Fibroblast of peridontal ligament (primary cell): ENCODE results near the gene TWF2.
A peak's percentile ranks its signal among the peaks of the same experiment; 100 is the strongest.

Source experiments
- DNase-seq: peaks from one replicate; pipeline ENCODE4 v3.0.0-alpha.2; 2010; ENCODE audit errors: extremely low read depth

TWF2 gene

GRCh38 chr3:52257911-52258310, 19.0 kb upstream of the TWF2 start:
- DNase-seq = no peak

GRCh38 chr3:52256622-52257021, 17.7 kb upstream of the TWF2 start:
- DNase-seq = no peak

GRCh38 chr3:52256159-52256558, 17.2 kb upstream of the TWF2 start:
- DNase-seq = no peak

GRCh38 chr3:52254608-52255007, 15.7 kb upstream of the TWF2 start:
- no peak for DNase-seq

GRCh38 chr3:52253314-52254304, 14.7 kb upstream of the TWF2 start:
- no peak for DNase-seq

GRCh38 chr3:52250122-52250521, 11.2 kb upstream of the TWF2 start:
- DNase-seq = no peak

GRCh38 chr3:52249683-52250082, 10.7 kb upstream of the TWF2 start:
- no peak for DNase-seq

GRCh38 chr3:52248816-52249547, 10.0 kb upstream of the TWF2 start:
- DNase-seq = no peak

GRCh38 chr3:52248165-52248541, 9.2 kb upstream of the TWF2 start:
- no peak for DNase-seq

GRCh38 chr3:52247409-52248164, 8.6 kb upstream of the TWF2 start:
- DNase-seq = no peak

- DNase-seq = no peak
Observed at GRCh38 chr3:52246728-52247408, 7.9 kb upstream of the TWF2 start.

GRCh38 chr3:52246264-52246620, 7.3 kb upstream of the TWF2 start:
- DNase-seq = no peak

GRCh38 chr3:52245322-52246263, 6.6 kb upstream of the TWF2 start, which contains the start of gene PPM1M:
TSS of gene PPM1M (plus strand) at chr3:52245759. CDS start at chr3:52245825, 66 bp downstream.
- DNase-seq = peak; percentile 30

- DNase-seq = no peak
Observed at GRCh38 chr3:52243791-52244628, 5.1 kb upstream of the TWF2 start.

GRCh38 chr3:52242039-52242438, 3.1 kb upstream of the TWF2 start:
- DNase-seq = no peak

GRCh38 chr3:52240886-52241370, 2.0 kb upstream of the TWF2 start:
- no peak for DNase-seq

GRCh38 chr3:52240059-52240885, 1.3 kb upstream of the TWF2 start:
- peak; percentile 97 for DNase-seq

GRCh38 chr3:52238193-52238760, 681 bp downstream of the TWF2 start:
- DNase-seq = no peak
